Measurements from ENCODE around the gene YES1.

- no peak for TF ChIP-seq CTCF (IDR thresholded peaks at IDR 0.05)
- no peak for TF ChIP-seq POLR2A (IDR thresholded peaks at IDR 0.05)
These were observed 22.2 kb upstream of the YES1 start for GRCh38 chr18:834082-834720.

Measured in Peyer's patch (tissue), 4 donors.